Renal cortex interstitium (tissue), 15 donors: ENCODE results near the gene RETN. TPM values are rescaled to one million over a fixed set of nuclear protein-coding genes. Genes with fewer than 3 reads are reported as not detected.

ENCODE experiments used
- DNase-seq, 11 donors: peaks; one replicate each; pipeline ENCODE4 v3.0.0-alpha.2; 2013; ENCODE audit warnings: low read depth in 9 of 11, low spot score in 4 of 11; ENCODE audit errors: extremely low read depth in 1 of 11
- long read RNA-seq, 16 experiments: transcript quantifications; one replicate each; lab custom pipeline, GENCODE V29; 2026
- polyA plus RNA-seq, 3 donors: library from polyadenylated mRNA; unstranded; fragments of 120-200 nt; gene quantifications; one replicate each; pipeline ENCODE4 v1.2.1, GENCODE V29; 2013; ENCODE audit not compliant: insufficient read length in 3 of 3

Gene RETN
- 1 to 10 TPM in 2 of 3 donors, under 1 TPM in 1; 0.76 to 1.7 (median 1.4) TPM for polyA plus RNA-seq
- long read RNA-seq, donor 1: 0 reads
- long read RNA-seq, donor 2, partial matches to known transcripts: 0 of 1 reads
- long read RNA-seq, donor 2, other reads (novel, unspliced or antisense): 0 of 1 reads
- long read RNA-seq, donor 3, partial matches to known transcripts: 0 of 2 reads
- long read RNA-seq, donor 3, other reads (novel, unspliced or antisense): 0 of 2 reads
- long read RNA-seq, donor 4, partial matches to known transcripts: 0 of 2 reads
- long read RNA-seq, donor 4, other reads (novel, unspliced or antisense): 0 of 2 reads
- long read RNA-seq, donor 5: 0 reads
- long read RNA-seq, donor 6: 0 reads
- long read RNA-seq, donor 7, partial matches to known transcripts: 0 of 2 reads
- long read RNA-seq, donor 7, other reads (novel, unspliced or antisense): 0 of 2 reads
- long read RNA-seq, donor 8: 0 reads
- long read RNA-seq, donor 9: 0 reads
- long read RNA-seq, donor 10: 0 reads
- long read RNA-seq, donor 11, partial matches to known transcripts: 0 of 1 reads
- long read RNA-seq, donor 11, other reads (novel, unspliced or antisense): 0 of 1 reads
- long read RNA-seq, donor 12: 0 reads
- long read RNA-seq, donor 13: 0 reads
- long read RNA-seq, donor 14, partial matches to known transcripts: 0 of 1 reads
- long read RNA-seq, donor 14, other reads (novel, unspliced or antisense): 0 of 1 reads
- long read RNA-seq, donor 15: 0 reads
- long read RNA-seq, donor 16, transcript RETN-201 (4 exons, 520 nt): major isoform, 5 of 5 reads
- long read RNA-seq, donor 16, partial matches to known transcripts: 0 of 5 reads
- long read RNA-seq, donor 16, other reads (novel, unspliced or antisense): 0 of 5 reads

- DNase-seq: no peak
Observed at GRCh38 chr19:7668842-7669241, at the start of gene RETN. TSS of gene RETN (plus strand) at chr19:7669049. CDS start at chr19:7669327, 278 bp downstream.

GRCh38 chr19:7619671-7620441, 49.0 kb upstream of the RETN start:
- no peak for DNase-seq

- no peak for DNase-seq
Observed at GRCh38 chr19:7620442-7621412, 48.1 kb upstream of the RETN start.

- DNase-seq: no peak
Observed at GRCh38 chr19:7622933-7623685, 45.7 kb upstream of the RETN start.

- no peak for DNase-seq
Observed at GRCh38 chr19:7623725-7624603, 44.9 kb upstream of the RETN start.

GRCh38 chr19:7624810-7625209, 44.0 kb upstream of the RETN start:
- no peak for DNase-seq

GRCh38 chr19:7625763-7626372, 43.0 kb upstream of the RETN start:
- no peak for DNase-seq

- DNase-seq: no peak
Observed at GRCh38 chr19:7627166-7627565, 41.7 kb upstream of the RETN start.

GRCh38 chr19:7628589-7629311, 40.1 kb upstream of the RETN start:
- DNase-seq: no peak

- peak; percentile 94 to 99 (median 98) for DNase-seq
Observed at GRCh38 chr19:7629347-7630054, 39.3 kb upstream of the RETN start, which contains the start of the genes PET100 and XAB2. TSS of gene PET100 (plus strand) at chr19:7629793. CDS start at chr19:7629834, 41 bp downstream. TSS of gene XAB2 (minus strand) at chr19:7629545. CDS start at chr19:7629527, 18 bp downstream.

GRCh38 chr19:7631577-7631976, 37.3 kb upstream of the RETN start:
- no peak for DNase-seq

GRCh38 chr19:7632340-7633203, 36.3 kb upstream of the RETN start:
- DNase-seq: no peak

- no peak for DNase-seq
Observed at GRCh38 chr19:7633698-7634097, 35.2 kb upstream of the RETN start, which contains the start of gene PCP2. TSS of gene PCP2 (minus strand) at chr19:7633719. CDS start at chr19:7633457, 262 bp downstream.

- no peak for DNase-seq
Observed at GRCh38 chr19:7635670-7636069, 33.2 kb upstream of the RETN start.
